ENCODE results near the gene BRME1.

Gene BRME1

DNA sequence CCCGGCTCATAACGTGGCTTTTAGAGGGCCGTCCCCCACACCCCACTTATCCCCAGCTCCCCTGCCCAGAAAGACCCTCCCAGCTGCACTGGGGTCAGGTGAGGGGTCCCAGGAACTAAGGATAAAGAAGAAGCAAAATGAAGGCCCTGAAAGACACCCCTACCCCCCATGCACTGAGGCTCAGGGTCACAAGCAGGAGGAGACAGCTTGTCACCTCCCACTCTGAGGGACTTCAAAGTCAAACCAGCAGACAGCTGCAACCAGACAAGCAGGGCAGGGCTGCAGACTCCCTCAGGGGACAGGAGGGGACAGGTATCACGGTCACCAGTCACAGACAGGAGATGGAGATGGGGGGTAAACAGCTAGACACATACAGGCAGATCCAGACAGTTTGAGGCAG lies 35.0 kb downstream of the BRME1 start:
- Histone ChIP-seq H2BK5ac (ENCODE audit: low read depth, low read length, poor library complexity) (no peak overlapping the region), H3K27me3 (ENCODE audit: insufficient read depth, low read length) (peaks cover 2% of the 10 kb centered on the region), H3K18ac (ENCODE audit: low read length) (no peak overlapping the region), H3K4ac (ENCODE audit: low read depth, low read length) (no peak overlapping the region), H4K12ac (ENCODE audit: low read depth, low read length) (no peak overlapping the region), H3K27ac (ENCODE audit: low read depth, low read length) (no peak overlapping the region), H4K8ac (ENCODE audit: low read depth, low read length) (no peak overlapping the region), H3K23ac (ENCODE audit: low read length) (no peak overlapping the region), H4K91ac (ENCODE audit: low read depth, low read length) (no peak overlapping the region), H3K14ac (ENCODE audit: low read length) (no peak overlapping the region), H3K4me3 (ENCODE audit: low read depth, low read length) (no peak overlapping the region), H3K9ac (ENCODE audit: low read length) (no peak overlapping the region), H3K9me3 (ENCODE audit: insufficient read depth, low read depth, low read length) (peaks cover 2% of the 10 kb centered on the region), H3K79me1 (ENCODE audit: low read length) (peaks cover 7% of the 10 kb centered on the region), H3K4me2 (ENCODE audit: low read length) (no peak overlapping the region), H2AK5ac (ENCODE audit: low read length) (no peak overlapping the region), H2BK120ac (ENCODE audit: insufficient read depth, low read length, poor library complexity) (no peak overlapping the region), H2BK12ac (ENCODE audit: low read length) (no peak overlapping the region), H3K79me2 (ENCODE audit: control insufficient read depth, insufficient read depth, low read length, poor library complexity) (no peaks in the 10 kb centered on the region), H3K4me1 (ENCODE audit: control insufficient read depth in 1 of 2, insufficient read depth in 2 of 2, low read length in 2 of 2) (peaks cover 18 to 22% of the 10 kb centered on the region in 2 experiments), H2AFZ (ENCODE audit: insufficient read depth, low read length, poor library complexity) (no peak overlapping the region), H3K36me3 (ENCODE audit: control insufficient read depth in 1 of 2, insufficient read depth in 2 of 2, low read length in 2 of 2) (no peaks in the 10 kb centered on the region)
- DNase-seq, result no peak
- no CpG with 5 or more reads among the region's 4 CpGs for WGBS (ENCODE audit: extremely low coverage, insufficient coverage, insufficient read length)

DNA sequence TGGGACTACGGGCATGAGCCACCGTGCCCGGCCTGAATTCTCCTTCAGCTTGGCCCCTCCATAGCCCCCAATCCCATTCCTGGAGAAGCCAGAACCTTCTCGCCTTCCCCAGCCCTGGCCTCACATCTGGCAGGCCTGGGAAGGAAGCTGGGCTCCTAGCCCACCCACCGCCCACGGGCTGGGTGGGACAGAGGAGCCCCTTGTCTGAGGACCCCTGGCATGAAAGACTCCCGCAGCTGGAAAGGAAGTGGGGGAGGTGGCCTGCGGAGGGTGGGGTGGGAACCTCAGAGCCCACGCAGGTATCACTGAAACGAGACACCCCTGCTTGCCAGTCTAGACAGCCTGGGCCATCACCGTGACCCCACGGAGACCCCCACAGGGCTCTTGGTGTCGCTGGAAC lies 36.6 kb downstream of the BRME1 start:
- H4K8ac ChIP-seq (ENCODE audit: low read depth, low read length), result no peak overlapping the region
- no peak overlapping the region for H2AK5ac ChIP-seq (ENCODE audit: low read length)
- peaks cover 14 to 20% of the 10 kb centered on the region in 2 experiments for H3K4me1 ChIP-seq (ENCODE audit: control insufficient read depth in 1 of 2, insufficient read depth in 2 of 2, low read length in 2 of 2)
- no peak overlapping the region for H2BK12ac ChIP-seq (ENCODE audit: low read length)
- H3K4ac ChIP-seq (ENCODE audit: low read depth, low read length), result no peak overlapping the region
- no peak overlapping the region for H2BK120ac ChIP-seq (ENCODE audit: insufficient read depth, low read length, poor library complexity)
- no peak overlapping the region for H2BK5ac ChIP-seq (ENCODE audit: low read depth, low read length, poor library complexity)
- H3K9ac ChIP-seq (ENCODE audit: low read length), result no peak overlapping the region
- WGBS (ENCODE audit: extremely low coverage, insufficient coverage, insufficient read length), result no CpG with 5 or more reads among the region's 13 CpGs
- H3K79me1 ChIP-seq (ENCODE audit: low read length), result peaks cover 7% of the 10 kb centered on the region
- no peak overlapping the region for H4K12ac ChIP-seq (ENCODE audit: low read depth, low read length)
- H3K4me2 ChIP-seq (ENCODE audit: low read length), result no peak overlapping the region
- H3K14ac ChIP-seq (ENCODE audit: low read length), result no peak overlapping the region
- no peak overlapping the region for H2AFZ ChIP-seq (ENCODE audit: insufficient read depth, low read length, poor library complexity)
- H3K18ac ChIP-seq (ENCODE audit: low read length), result no peak overlapping the region
- H3K27ac ChIP-seq (ENCODE audit: low read depth, low read length), result no peak overlapping the region
- H3K23ac ChIP-seq (ENCODE audit: low read length), result no peak overlapping the region
- H3K27me3 ChIP-seq (ENCODE audit: insufficient read depth, low read length), result peaks cover 6% of the 10 kb centered on the region
- H3K36me3 ChIP-seq (ENCODE audit: control insufficient read depth in 1 of 2, insufficient read depth in 2 of 2, low read length in 2 of 2), result no peaks in the 10 kb centered on the region
- H3K9me3 ChIP-seq (ENCODE audit: insufficient read depth, low read depth, low read length), result peaks cover 2% of the 10 kb centered on the region
- H3K4me3 ChIP-seq (ENCODE audit: low read depth, low read length), result no peak overlapping the region
- DNase-seq, result no peak
- H4K91ac ChIP-seq (ENCODE audit: low read depth, low read length), result no peak overlapping the region
- H3K79me2 ChIP-seq (ENCODE audit: control insufficient read depth, insufficient read depth, low read length, poor library complexity), result no peaks in the 10 kb centered on the region

DNA sequence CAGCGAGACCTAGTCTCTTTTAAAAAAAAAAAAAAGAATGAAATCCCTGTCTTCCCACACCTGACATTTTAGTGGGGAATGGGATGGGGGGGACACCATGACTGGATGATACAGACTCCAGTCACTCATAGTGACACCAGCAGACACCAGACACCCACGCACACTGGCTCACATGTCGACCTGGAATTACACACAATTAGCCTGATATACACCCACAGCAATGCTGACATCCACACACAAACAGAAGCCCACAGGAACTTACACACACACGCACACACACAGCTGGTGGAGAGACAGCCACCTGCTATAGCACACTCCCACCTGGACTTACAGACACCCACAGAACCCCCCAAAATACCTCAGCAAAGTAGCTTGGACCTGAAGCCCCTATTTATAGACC lies 37.3 kb downstream of the BRME1 start:
- H3K14ac ChIP-seq (ENCODE audit: low read length), result no peak overlapping the region
- H3K23ac ChIP-seq (ENCODE audit: low read length), result no peak overlapping the region
- H2AK5ac ChIP-seq (ENCODE audit: low read length), result no peak overlapping the region
- H2AFZ ChIP-seq (ENCODE audit: insufficient read depth, low read length, poor library complexity), result no peak overlapping the region
- H3K4me1 ChIP-seq (ENCODE audit: control insufficient read depth in 1 of 2, insufficient read depth in 2 of 2, low read length in 2 of 2), result peaks cover 8 to 15% of the 10 kb centered on the region in 2 experiments
- H2BK12ac ChIP-seq (ENCODE audit: low read length), result no peak overlapping the region
- H3K79me2 ChIP-seq (ENCODE audit: control insufficient read depth, insufficient read depth, low read length, poor library complexity), result no peaks in the 10 kb centered on the region
- H2BK120ac ChIP-seq (ENCODE audit: insufficient read depth, low read length, poor library complexity), result no peak overlapping the region
- peaks cover 2% of the 10 kb centered on the region for H3K9me3 ChIP-seq (ENCODE audit: insufficient read depth, low read depth, low read length)
- H3K27me3 ChIP-seq (ENCODE audit: insufficient read depth, low read length), result peaks cover 6% of the 10 kb centered on the region
- H3K36me3 ChIP-seq (ENCODE audit: control insufficient read depth in 1 of 2, insufficient read depth in 2 of 2, low read length in 2 of 2), result no peaks in the 10 kb centered on the region
- no peak overlapping the region for H2BK5ac ChIP-seq (ENCODE audit: low read depth, low read length, poor library complexity)
- H3K27ac ChIP-seq (ENCODE audit: low read depth, low read length), result no peak overlapping the region
- no peak overlapping the region for H3K4me2 ChIP-seq (ENCODE audit: low read length)
- no peak overlapping the region for H4K12ac ChIP-seq (ENCODE audit: low read depth, low read length)
- H4K91ac ChIP-seq (ENCODE audit: low read depth, low read length), result no peak overlapping the region
- H3K4me3 ChIP-seq (ENCODE audit: low read depth, low read length), result no peak overlapping the region
- WGBS (ENCODE audit: extremely low coverage, insufficient coverage, insufficient read length), result no CpG with 5 or more reads among the region's 4 CpGs
- H3K79me1 ChIP-seq (ENCODE audit: low read length), result peaks cover 5% of the 10 kb centered on the region
- no peak overlapping the region for H4K8ac ChIP-seq (ENCODE audit: low read depth, low read length)
- H3K4ac ChIP-seq (ENCODE audit: low read depth, low read length), result no peak overlapping the region
- no peak overlapping the region for H3K18ac ChIP-seq (ENCODE audit: low read length)
- no peak overlapping the region for H3K9ac ChIP-seq (ENCODE audit: low read length)
- no peak for DNase-seq

DNA sequence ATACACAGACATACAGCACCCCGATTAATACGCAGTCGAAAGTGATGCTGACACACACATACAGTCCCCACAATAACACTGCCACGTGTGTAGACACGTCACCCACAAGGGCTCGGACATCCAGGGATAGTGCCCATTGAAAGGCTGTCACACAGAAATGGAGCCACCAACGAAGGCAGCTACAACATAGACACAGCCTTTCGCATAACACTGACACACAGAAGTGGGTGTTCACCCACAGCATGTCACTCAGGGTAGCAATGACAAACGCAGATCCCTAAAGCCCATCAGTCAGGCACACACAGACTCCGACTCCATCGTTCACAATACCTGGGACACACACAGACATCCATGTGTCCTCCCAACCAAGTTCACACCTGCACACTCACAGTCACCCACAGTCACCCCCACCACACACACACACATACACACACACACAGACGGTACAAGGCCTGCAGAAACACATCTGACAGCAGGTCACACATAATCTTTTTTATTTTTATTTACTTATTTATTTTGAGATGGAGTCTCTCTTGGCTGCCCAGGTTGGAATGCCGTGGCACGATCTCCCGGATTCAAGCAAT lies 39.4 kb downstream of the BRME1 start:
- Histone ChIP-seq H2BK12ac (ENCODE audit: low read length) (no peak overlapping the region), H3K4ac (ENCODE audit: low read depth, low read length) (no peak overlapping the region), H3K23ac (ENCODE audit: low read length) (peak overlapping the region; percentile 6), H2AFZ (ENCODE audit: insufficient read depth, low read length, poor library complexity) (no peak overlapping the region), H3K9ac (ENCODE audit: low read length) (peak overlapping the region; percentile 36), H3K4me3 (ENCODE audit: low read depth, low read length) (no peak overlapping the region), H2BK120ac (ENCODE audit: insufficient read depth, low read length, poor library complexity) (no peak overlapping the region), H3K9me3 (ENCODE audit: insufficient read depth, low read depth, low read length) (peaks cover 2% of the 10 kb centered on the region), H4K12ac (ENCODE audit: low read depth, low read length) (no peak overlapping the region), H3K36me3 (ENCODE audit: control insufficient read depth in 1 of 2, insufficient read depth in 2 of 2, low read length in 2 of 2) (no peaks in the 10 kb centered on the region), H3K14ac (ENCODE audit: low read length) (no peak overlapping the region), H2AK5ac (ENCODE audit: low read length) (peak overlapping the region; percentile 31), H3K79me2 (ENCODE audit: control insufficient read depth, insufficient read depth, low read length, poor library complexity) (peaks cover 5% of the 10 kb centered on the region), H3K18ac (ENCODE audit: low read length) (no peak overlapping the region), H4K8ac (ENCODE audit: low read depth, low read length) (no peak overlapping the region), H2BK5ac (ENCODE audit: low read depth, low read length, poor library complexity) (no peak overlapping the region), H3K27ac (ENCODE audit: low read depth, low read length) (no peak overlapping the region), H3K79me1 (ENCODE audit: low read length) (peaks cover 6% of the 10 kb centered on the region), H3K4me2 (ENCODE audit: low read length) (no peak overlapping the region), H4K91ac (ENCODE audit: low read depth, low read length) (no peak overlapping the region), H3K4me1 (ENCODE audit: control insufficient read depth in 1 of 2, insufficient read depth in 2 of 2, low read length in 2 of 2) (peaks cover 8 to 15% of the 10 kb centered on the region in 2 experiments), H3K27me3 (ENCODE audit: insufficient read depth, low read length) (peaks cover 6% of the 10 kb centered on the region)
- no CpG with 5 or more reads among the region's 15 CpGs for WGBS (ENCODE audit: extremely low coverage, insufficient coverage, insufficient read length)
- no peak for DNase-seq
